Measurements from ENCODE around the gene MT3.
A peak's percentile ranks its signal among the peaks of the same experiment; 100 is the strongest.

- TF ChIP-seq, protein P1, sequence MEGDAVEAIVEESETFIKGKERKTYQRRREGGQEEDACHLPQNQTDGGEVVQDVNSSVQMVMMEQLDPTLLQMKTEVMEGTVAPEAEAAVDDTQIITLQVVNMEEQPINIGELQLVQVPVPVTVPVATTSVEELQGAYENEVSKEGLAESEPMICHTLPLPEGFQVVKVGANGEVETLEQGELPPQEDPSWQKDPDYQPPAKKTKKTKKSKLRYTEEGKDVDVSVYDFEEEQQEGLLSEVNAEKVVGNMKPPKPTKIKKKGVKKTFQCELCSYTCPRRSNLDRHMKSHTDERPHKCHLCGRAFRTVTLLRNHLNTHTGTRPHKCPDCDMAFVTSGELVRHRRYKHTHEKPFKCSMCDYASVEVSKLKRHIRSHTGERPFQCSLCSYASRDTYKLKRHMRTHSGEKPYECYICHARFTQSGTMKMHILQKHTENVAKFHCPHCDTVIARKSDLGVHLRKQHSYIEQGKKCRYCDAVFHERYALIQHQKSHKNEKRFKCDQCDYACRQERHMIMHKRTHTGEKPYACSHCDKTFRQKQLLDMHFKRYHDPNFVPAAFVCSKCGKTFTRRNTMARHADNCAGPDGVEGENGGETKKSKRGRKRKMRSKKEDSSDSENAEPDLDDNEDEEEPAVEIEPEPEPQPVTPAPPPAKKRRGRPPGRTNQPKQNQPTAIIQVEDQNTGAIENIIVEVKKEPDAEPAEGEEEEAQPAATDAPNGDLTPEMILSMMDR (IDR thresholded peaks at IDR 0.05): no peak
- peak; percentile 67 to 78 for TF ChIP-seq POLR2A (IDR thresholded peaks at IDR 0.05)
- peak; percentile 65 to 82 (median 77) for TF ChIP-seq POLR2AphosphoS5 (IDR thresholded peaks at IDR 0.05)
Measured at GRCh38 chr16:56610017-56610608, 20.8 kb downstream of the MT3 start.

All from suprapubic skin (tissue), 4 donors.